PFSK-1 (cell line): ENCODE data around the gene RYR3.

ENCODE experiments used
- FOXP2 ChIP-seq: optimal IDR thresholded peaks from 2 replicates; pipeline ENCODE3; 2011; ENCODE audit warnings: borderline replicate concordance, control low read depth, inconsistent platforms; ENCODE audit not compliant: insufficient read depth; ENCODE audit errors: extremely low read length, extremely low read depth
- POLR2AphosphoS5 ChIP-seq: IDR thresholded peaks from 2 replicates; pipeline ENCODE4 v1.6.1; 2012; ENCODE audit warnings: low read depth, mild to moderate bottlenecking, control low read depth, low read length, moderate library complexity
- SIN3A ChIP-seq: IDR thresholded peaks from 2 replicates; pipeline ENCODE4 v1.6.1; 2012; ENCODE audit warnings: mild to moderate bottlenecking, low read length, moderate library complexity, borderline replicate concordance; ENCODE audit not compliant: insufficient read depth
- TAF1 ChIP-seq: IDR thresholded peaks from 2 replicates; pipeline ENCODE4 v1.6.1; 2012; ENCODE audit warnings: low read length, control low read depth, borderline replicate concordance; ENCODE audit not compliant: insufficient read depth
- TF ChIP-seq, protein P1 (sequence below), 2 experiments: IDR thresholded peaks; 2 replicates each; pipeline versions ENCODE4 v1.6.1 to v1.8.0; 2011 to 2012; ENCODE audit warnings: low read depth in 2 of 2, low read length in 2 of 2, control low read depth in 1 of 2, inconsistent platforms in 1 of 2, mild to moderate bottlenecking in 1 of 2, moderate library complexity in 1 of 2; ENCODE audit not compliant: insufficient read depth in 1 of 2

The RYR3 gene

DNA sequence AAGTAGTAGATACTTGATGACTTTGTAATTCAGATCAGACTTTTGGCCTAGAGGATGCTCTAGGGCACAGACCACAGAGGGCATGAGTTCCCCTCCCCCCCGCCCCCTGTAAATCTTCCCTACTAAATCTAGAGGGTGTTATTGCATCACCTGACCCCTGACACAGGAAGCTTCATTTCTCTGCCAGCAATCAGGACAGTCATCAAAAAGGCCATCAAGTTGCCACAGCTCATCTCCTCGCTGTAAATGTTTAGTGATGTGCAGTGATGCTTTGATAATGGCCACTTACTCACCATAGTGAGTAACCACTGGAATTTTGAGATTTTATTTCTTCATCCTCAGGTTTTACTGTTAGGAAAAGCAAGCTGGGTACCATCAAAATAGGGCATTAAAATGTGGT is 368.3 kb downstream of the RYR3 start:
- TF ChIP-seq, protein P1, sequence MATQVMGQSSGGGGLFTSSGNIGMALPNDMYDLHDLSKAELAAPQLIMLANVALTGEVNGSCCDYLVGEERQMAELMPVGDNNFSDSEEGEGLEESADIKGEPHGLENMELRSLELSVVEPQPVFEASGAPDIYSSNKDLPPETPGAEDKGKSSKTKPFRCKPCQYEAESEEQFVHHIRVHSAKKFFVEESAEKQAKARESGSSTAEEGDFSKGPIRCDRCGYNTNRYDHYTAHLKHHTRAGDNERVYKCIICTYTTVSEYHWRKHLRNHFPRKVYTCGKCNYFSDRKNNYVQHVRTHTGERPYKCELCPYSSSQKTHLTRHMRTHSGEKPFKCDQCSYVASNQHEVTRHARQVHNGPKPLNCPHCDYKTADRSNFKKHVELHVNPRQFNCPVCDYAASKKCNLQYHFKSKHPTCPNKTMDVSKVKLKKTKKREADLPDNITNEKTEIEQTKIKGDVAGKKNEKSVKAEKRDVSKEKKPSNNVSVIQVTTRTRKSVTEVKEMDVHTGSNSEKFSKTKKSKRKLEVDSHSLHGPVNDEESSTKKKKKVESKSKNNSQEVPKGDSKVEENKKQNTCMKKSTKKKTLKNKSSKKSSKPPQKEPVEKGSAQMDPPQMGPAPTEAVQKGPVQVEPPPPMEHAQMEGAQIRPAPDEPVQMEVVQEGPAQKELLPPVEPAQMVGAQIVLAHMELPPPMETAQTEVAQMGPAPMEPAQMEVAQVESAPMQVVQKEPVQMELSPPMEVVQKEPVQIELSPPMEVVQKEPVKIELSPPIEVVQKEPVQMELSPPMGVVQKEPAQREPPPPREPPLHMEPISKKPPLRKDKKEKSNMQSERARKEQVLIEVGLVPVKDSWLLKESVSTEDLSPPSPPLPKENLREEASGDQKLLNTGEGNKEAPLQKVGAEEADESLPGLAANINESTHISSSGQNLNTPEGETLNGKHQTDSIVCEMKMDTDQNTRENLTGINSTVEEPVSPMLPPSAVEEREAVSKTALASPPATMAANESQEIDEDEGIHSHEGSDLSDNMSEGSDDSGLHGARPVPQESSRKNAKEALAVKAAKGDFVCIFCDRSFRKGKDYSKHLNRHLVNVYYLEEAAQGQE (IDR thresholded peaks at IDR 0.05; ENCODE audit: insufficient read depth in 1 of 2, low read depth in 2 of 2, low read length in 2 of 2): no peak
- TF ChIP-seq SIN3A (no peak), TAF1 (no peak), FOXP2 (no peak), POLR2AphosphoS5 (no peak)

DNA sequence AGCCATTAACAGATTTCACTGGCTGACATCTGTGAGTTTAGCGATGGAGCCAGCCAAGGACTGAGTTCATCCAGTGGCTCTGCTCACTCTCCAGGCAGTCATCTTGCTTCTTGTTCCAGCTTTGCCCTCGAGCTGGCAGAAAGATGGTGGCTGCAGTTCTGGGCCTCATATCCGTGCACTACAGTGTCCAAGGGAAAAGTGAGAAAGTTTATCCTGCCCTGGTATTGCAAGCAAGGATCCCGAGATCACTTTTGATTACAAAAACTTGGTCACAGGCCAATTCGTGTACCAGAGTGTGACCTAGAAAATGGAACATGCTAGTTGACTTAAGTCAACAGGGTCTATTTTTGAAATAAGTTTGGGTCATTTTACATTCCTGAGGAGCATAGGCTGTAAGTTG is 369.6 kb downstream of the RYR3 start:
- TF ChIP-seq, protein P1 (IDR thresholded peaks at IDR 0.05; ENCODE audit: insufficient read depth in 1 of 2, low read depth in 2 of 2, low read length in 2 of 2): no peak
- TF ChIP-seq TAF1: no peak
- TF ChIP-seq FOXP2: no peak
- no peak for TF ChIP-seq POLR2AphosphoS5
- no peak for TF ChIP-seq SIN3A

DNA sequence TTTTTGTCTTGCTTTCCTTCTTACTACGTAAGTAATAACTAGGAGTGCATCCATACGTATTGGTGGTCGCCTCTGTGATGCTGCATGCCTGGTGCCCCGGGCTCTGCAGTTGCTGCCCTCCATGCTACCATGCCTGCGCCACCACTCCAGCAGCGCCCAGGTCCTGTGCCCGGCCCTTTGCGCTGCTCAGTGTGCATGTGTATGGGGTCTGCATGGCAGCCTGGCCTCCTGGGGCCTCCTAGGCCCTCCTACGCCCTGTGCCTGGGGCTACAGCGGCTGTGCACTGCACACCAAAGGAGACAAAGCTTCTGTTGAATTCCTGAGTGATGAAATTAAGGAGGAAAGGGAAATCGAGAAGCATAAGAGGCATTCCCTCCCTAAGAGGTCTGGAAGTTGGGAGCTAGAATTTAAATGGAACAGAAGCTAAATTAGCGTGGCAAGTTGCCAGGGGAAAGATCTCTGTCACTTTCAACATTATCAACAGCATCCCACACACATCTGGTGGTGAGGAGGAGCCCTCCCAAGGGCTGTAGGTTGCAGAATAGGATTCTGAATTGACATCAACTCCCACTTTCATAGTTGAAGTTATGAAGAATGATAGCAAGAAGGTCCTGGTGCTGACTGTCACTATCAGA is 382.5 kb downstream of the RYR3 start:
- TF ChIP-seq POLR2AphosphoS5 (no peak), SIN3A (no peak), TAF1 (no peak)
- TF ChIP-seq, protein P1 (IDR thresholded peaks at IDR 0.05; ENCODE audit: insufficient read depth in 1 of 2, low read depth in 2 of 2, low read length in 2 of 2): no peak

DNA sequence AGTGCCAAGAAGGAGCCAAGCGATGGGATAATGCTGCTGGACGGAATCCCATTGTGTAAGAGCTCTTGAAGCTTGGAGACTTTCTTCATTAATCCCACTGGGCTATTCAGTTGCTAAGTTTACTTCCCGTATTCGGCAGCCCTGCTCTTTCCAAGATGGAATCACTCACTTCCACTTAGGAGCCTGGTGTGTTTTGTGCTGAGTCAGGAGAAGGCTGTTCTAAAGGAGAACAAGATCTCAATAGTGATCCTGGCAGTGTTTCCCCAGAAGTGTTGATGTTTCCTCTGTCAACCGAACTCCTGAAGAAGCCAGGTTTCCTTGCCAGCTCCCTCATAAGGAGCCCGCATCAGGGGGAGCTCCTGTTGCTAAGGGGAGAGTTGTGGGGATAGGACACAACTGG is 387.4 kb downstream of the RYR3 start:
- TF ChIP-seq, protein P1 (IDR thresholded peaks at IDR 0.05; ENCODE audit: insufficient read depth in 1 of 2, low read depth in 2 of 2, low read length in 2 of 2): no peak
- TF ChIP-seq FOXP2 (no peak), POLR2AphosphoS5 (no peak), TAF1 (no peak), SIN3A (no peak)

DNA sequence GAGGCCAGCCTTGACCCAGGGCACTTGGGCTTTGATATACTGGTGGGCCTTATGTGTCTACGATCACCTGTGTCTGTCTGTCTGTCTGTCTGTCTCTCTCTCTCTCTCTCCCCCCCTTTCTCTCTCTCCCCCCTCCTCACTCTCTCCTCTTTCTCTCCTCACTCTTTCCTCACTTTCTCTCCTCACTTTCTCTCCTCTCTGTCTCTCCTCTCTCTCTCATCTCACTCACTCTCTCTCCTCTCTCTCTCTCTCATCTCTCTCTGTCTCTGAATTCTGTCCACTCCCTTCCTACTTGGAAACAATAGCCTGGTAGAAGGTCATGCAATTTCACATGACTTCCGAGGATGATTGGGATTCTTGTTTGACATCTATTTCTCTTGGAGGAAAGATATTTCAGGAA is 388.4 kb downstream of the RYR3 start:
- TF ChIP-seq FOXP2: no peak
- TF ChIP-seq SIN3A: no peak
- TF ChIP-seq, protein P1 (IDR thresholded peaks at IDR 0.05; ENCODE audit: insufficient read depth in 1 of 2, low read depth in 2 of 2, low read length in 2 of 2): no peak
- TF ChIP-seq POLR2AphosphoS5: no peak
- TF ChIP-seq TAF1: no peak
